CD14-positive monocyte (primary cell): Measurements from ENCODE around the gene HSPB6. TPM values are rescaled to one million over a fixed set of nuclear protein-coding genes. Genes with fewer than 3 reads are reported as not detected.

Experiments
- DNase-seq, 3 donors: peaks; one replicate each; pipeline ENCODE4 v3.0.0-alpha.2; 2011 to 2022
- H2AFZ ChIP-seq: 2 replicates; pipeline ENCODE4 v1.6.0; 2012; ENCODE audit warnings: mild to moderate bottlenecking, low read depth, low read length, inconsistent platforms; ENCODE audit not compliant: insufficient read depth, poor library complexity, severe bottlenecking
- H3K27ac ChIP-seq, 2 donors: 1 replicate in 1 of 2; 2 replicates in 1 of 2; pipeline ENCODE4 v1.5.1; 2012 to 2013; ENCODE audit warnings: low read length in 2 of 2, control low read depth in 1 of 2, inconsistent platforms in 1 of 2, low read depth in 1 of 2, mild to moderate bottlenecking in 1 of 2
- H3K27me3 ChIP-seq, 2 donors: one replicate each; pipeline versions ENCODE4 v1.6.0 to v1.6.1; 2011 to 2013; ENCODE audit warnings: low read length in 2 of 2; ENCODE audit not compliant: control insufficient read depth in 2 of 2, insufficient read depth in 2 of 2
- H3K36me3 ChIP-seq, 2 donors: replicated peaks in 1 of 2; 1 replicate in 1 of 2; 2 replicates in 1 of 2; pipeline versions ENCODE4 v1.5.1 to v1.6.1; 2012 to 2013; ENCODE audit warnings: low read length in 2 of 2, control low read depth in 1 of 2, inconsistent platforms in 1 of 2, mild to moderate bottlenecking in 1 of 2; ENCODE audit not compliant: insufficient read depth in 2 of 2, control insufficient read depth in 1 of 2
- H3K4me1 ChIP-seq, 2 donors: 1 replicate in 1 of 2; 2 replicates in 1 of 2; pipeline versions ENCODE4 v1.5.1 to v1.6.1; 2012 to 2013; ENCODE audit warnings: low read length in 2 of 2, control low read depth in 1 of 2, inconsistent platforms in 1 of 2, mild to moderate bottlenecking in 1 of 2, moderate library complexity in 1 of 2; ENCODE audit not compliant: insufficient read depth in 2 of 2, control insufficient read depth in 1 of 2
- H3K4me2 ChIP-seq: replicated peaks from 2 replicates; pipeline ENCODE3; 2012; ENCODE audit warnings: low read length, moderate library complexity, mild to moderate bottlenecking; ENCODE audit not compliant: poor library complexity, severe bottlenecking; ENCODE audit errors: extremely low read depth
- H3K4me3 ChIP-seq, 3 experiments: fragments of 200-600 bp in 1 of 3; sonication (generic) in 1 of 3; replicated peaks in 1 of 3; 1 replicate in 2 of 3; 2 replicates in 1 of 3; pipeline ENCODE4 v1.5.1; 2011 to 2013; ENCODE audit warnings: low read length in 3 of 3, mild to moderate bottlenecking in 3 of 3, control low read depth in 2 of 3, low read depth in 2 of 3, inconsistent platforms in 1 of 3, moderate library complexity in 1 of 3
- H3K79me2 ChIP-seq: 2 replicates; pipeline ENCODE4 v1.6.0; 2012; ENCODE audit warnings: mild to moderate bottlenecking, control low read depth, inconsistent platforms, low read length, moderate library complexity; ENCODE audit not compliant: insufficient read depth
- H3K9ac ChIP-seq: 2 replicates; pipeline ENCODE4 v1.6.0; 2017; ENCODE audit warnings: low read length, mild to moderate bottlenecking; ENCODE audit not compliant: insufficient read depth, poor library complexity, severe bottlenecking
- H3K9me3 ChIP-seq, 2 donors: replicated peaks in 1 of 2; 1 replicate in 1 of 2; 2 replicates in 1 of 2; pipeline versions ENCODE4 v1.5.1 to v1.6.1; 2012 to 2013; ENCODE audit warnings: low read length in 2 of 2, control low read depth in 1 of 2; ENCODE audit not compliant: control insufficient read depth in 1 of 2, insufficient read depth in 1 of 2
- H4K20me1 ChIP-seq: 2 replicates; pipeline ENCODE4 v1.6.0; 2012; ENCODE audit warnings: mild to moderate bottlenecking, low read length, control low read depth, moderate library complexity; ENCODE audit not compliant: insufficient read depth
- H3K27ac Mint-ChIP-seq, 7 donors: one replicate each; pipeline ENCODE4 v1.8.0; 2020; ENCODE audit warnings: mild to moderate bottlenecking in 7 of 7, mixed read lengths in 7 of 7, moderate library complexity in 6 of 7, inconsistent platforms in 2 of 7
- H3K27me3 Mint-ChIP-seq, 3 donors: one replicate each; pipeline ENCODE4 v1.8.0; 2021 to 2022; ENCODE audit warnings: low read depth in 3 of 3, mild to moderate bottlenecking in 3 of 3, mixed read lengths in 3 of 3, moderate library complexity in 3 of 3, inconsistent platforms in 1 of 3
- H3K36me3 Mint-ChIP-seq, 2 donors: one replicate each; pipeline ENCODE4 v1.8.0; 2020; ENCODE audit warnings: mixed read lengths in 2 of 2, inconsistent platforms in 1 of 2, mild to moderate bottlenecking in 1 of 2
- H3K4me1 Mint-ChIP-seq: one replicate; pipeline ENCODE4 v1.8.0; 2020; ENCODE audit warnings: mild to moderate bottlenecking, mixed read lengths
- H3K4me3 Mint-ChIP-seq, 2 donors: one replicate each; pipeline ENCODE4 v1.8.0; 2020; ENCODE audit warnings: mild to moderate bottlenecking in 2 of 2, mixed read lengths in 2 of 2, moderate library complexity in 1 of 2
- H3K9me3 Mint-ChIP-seq, 7 donors: one replicate each; pipeline ENCODE4 v1.8.0; 2020 to 2022; ENCODE audit warnings: mixed read lengths in 7 of 7, mild to moderate bottlenecking in 6 of 7, moderate library complexity in 6 of 7, inconsistent platforms in 2 of 7
- WGBS: methylation state at CpG from one replicate; pipeline ENCODE4 v1.1.5; 2013; ENCODE audit warnings: missing lambda C conversion rate; ENCODE audit not compliant: insufficient coverage; 5-methylcytosine and 5-hydroxymethylcytosine counted together
- intact Hi-C, 2 donors: fragments of 100-400 bp; cut with micrococcal nuclease; formaldehyde crosslinking; loops; one replicate each; pipeline versions ENCODE4 v1.15.0 to v1.15.1; 2023
- polyA plus RNA-seq, 3 donors: library from polyadenylated mRNA; depleted of rRNA in 1 of 3; unstranded in 2 of 3; stranded (reverse) in 1 of 3; fragments of 300-500 nt in 2 of 3; fragments of >200 nt in 1 of 3; fragmentation: Illumina TruSeq in 2 of 3; gene quantifications; 1 replicate in 2 of 3; 2 replicates in 1 of 3; pipeline ENCODE4 v1.2.3, GENCODE V29; 2012 to 2021
- TF ChIP-seq, protein P1 (sequence below): fragments of 200-600 bp; IDR thresholded peaks from one replicate; pipeline ENCODE4 v1.8.0; 2022; ENCODE audit warnings: antibody characterized with exemption, mild to moderate bottlenecking

HSPB6 gene
- polyA plus RNA-seq, 3 donors: not detected

DNA sequence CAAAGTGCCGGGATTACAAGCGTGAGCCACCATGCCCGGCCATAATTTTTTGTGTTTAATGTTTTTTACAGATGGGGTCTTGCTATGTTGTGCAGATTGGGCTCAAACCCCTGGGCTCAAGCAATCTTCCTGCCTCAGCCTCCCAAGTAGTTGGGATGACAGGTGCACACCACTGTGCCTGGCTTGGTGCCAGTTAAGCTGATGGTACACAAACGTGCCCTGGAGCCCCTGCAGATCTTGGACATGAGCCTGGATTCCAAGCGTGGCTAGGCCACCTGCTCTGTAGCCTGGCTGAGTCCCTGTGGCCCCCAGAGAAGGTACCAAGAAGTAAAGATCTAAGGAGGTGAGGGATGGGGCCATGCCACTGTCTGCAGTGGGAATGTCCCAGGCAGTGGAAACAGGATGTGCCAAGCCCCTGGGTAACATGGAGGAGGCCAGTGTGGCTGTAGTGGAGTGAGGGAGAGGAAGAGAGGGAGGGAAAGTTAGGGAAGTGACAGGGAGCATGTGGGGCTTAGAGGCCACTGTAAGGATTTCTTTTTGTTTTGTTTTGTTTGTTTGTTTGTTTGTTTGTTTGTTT is 48.8 kb upstream of the HSPB6 start:
- Histone ChIP-seq H4K20me1 (no peaks in the 10 kb centered on the region), H3K9ac (no peak overlapping the region), H3K4me1 (peaks cover 7 to 9% of the 10 kb centered on the region in 2 donors), H2AFZ (no peak overlapping the region), H3K79me2 (no peaks in the 10 kb centered on the region), H3K4me2 (no peak overlapping the region), H3K27ac (no peak overlapping the region), H3K9me3 (peaks cover 0 to 4% of the 10 kb centered on the region in 2 donors), H3K36me3 (no peaks in the 10 kb centered on the region), H3K27me3 (no peaks in the 10 kb centered on the region), H3K4me3 (no peak overlapping the region)
- Mint-ChIP-seq H3K27me3 (peaks cover 3 to 13% (median 7%) of the 10 kb centered on the region in 3 donors), H3K9me3 (peaks cover 0 to 14% (median 3%) of the 10 kb centered on the region in 7 donors), H3K4me3 (no peak overlapping the region), H3K27ac (peak overlapping the region in 1 of 7 donors; percentile 68), H3K4me1 (peaks cover 14% of the 10 kb centered on the region), H3K36me3 (no peaks in the 10 kb centered on the region)
- 92% methylated on average over 4 of the region's 5 CpGs for WGBS
- intact Hi-C loops: no loop called here
- TF ChIP-seq, protein P1, sequence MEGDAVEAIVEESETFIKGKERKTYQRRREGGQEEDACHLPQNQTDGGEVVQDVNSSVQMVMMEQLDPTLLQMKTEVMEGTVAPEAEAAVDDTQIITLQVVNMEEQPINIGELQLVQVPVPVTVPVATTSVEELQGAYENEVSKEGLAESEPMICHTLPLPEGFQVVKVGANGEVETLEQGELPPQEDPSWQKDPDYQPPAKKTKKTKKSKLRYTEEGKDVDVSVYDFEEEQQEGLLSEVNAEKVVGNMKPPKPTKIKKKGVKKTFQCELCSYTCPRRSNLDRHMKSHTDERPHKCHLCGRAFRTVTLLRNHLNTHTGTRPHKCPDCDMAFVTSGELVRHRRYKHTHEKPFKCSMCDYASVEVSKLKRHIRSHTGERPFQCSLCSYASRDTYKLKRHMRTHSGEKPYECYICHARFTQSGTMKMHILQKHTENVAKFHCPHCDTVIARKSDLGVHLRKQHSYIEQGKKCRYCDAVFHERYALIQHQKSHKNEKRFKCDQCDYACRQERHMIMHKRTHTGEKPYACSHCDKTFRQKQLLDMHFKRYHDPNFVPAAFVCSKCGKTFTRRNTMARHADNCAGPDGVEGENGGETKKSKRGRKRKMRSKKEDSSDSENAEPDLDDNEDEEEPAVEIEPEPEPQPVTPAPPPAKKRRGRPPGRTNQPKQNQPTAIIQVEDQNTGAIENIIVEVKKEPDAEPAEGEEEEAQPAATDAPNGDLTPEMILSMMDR: no peak
- DNase-seq: no peak

DNA sequence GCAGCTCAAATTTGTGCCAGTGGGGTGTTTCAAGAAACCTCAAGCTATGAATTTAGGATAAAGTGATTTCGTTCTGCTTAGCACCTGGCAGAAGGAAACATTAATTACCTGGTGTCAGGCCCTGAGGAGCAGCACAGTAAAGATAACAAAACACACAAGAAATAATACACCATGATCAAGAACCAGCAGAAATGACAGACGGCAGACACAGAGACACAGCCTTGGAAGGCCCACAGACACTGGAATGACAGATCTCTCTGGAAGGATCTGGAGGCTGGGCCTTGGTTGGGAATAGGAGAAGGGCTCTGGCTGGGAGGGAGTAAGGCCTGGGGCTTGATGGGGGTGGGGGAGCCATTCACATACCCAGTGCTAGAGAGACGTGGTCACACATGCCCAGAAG is 45.0 kb upstream of the HSPB6 start:
- H3K27me3 ChIP-seq: peaks cover 0 to 16% of the 10 kb centered on the region in 2 donors
- no peaks in the 10 kb centered on the region for H3K79me2 ChIP-seq
- H4K20me1 ChIP-seq: no peaks in the 10 kb centered on the region
- Mint-ChIP-seq H3K9me3 (peaks cover 0 to 17% (median 3%) of the 10 kb centered on the region in 7 donors), H3K4me1 (peaks cover 18% of the 10 kb centered on the region), H3K36me3 (no peaks in the 10 kb centered on the region), H3K27ac (no peak overlapping the region), H3K27me3 (peaks cover 18 to 33% (median 29%) of the 10 kb centered on the region in 3 donors), H3K4me3 (no peak overlapping the region)
- H3K4me2 ChIP-seq: no peak overlapping the region
- WGBS: 100% methylated on average over 1 of the region's 3 CpGs
- H2AFZ ChIP-seq: no peak overlapping the region
- no peak overlapping the region for H3K9ac ChIP-seq
- no peaks in the 10 kb centered on the region for H3K36me3 ChIP-seq
- no peak overlapping the region for H3K4me3 ChIP-seq
- peaks cover 0 to 4% of the 10 kb centered on the region in 2 donors for H3K9me3 ChIP-seq
- H3K27ac ChIP-seq: no peak overlapping the region
- peaks cover 7 to 9% of the 10 kb centered on the region in 2 donors for H3K4me1 ChIP-seq
- intact Hi-C loops: no loop called here
- no peak for DNase-seq
- TF ChIP-seq, protein P1: no peak
